ENCODE measurements around the gene CEP135.

DNA sequence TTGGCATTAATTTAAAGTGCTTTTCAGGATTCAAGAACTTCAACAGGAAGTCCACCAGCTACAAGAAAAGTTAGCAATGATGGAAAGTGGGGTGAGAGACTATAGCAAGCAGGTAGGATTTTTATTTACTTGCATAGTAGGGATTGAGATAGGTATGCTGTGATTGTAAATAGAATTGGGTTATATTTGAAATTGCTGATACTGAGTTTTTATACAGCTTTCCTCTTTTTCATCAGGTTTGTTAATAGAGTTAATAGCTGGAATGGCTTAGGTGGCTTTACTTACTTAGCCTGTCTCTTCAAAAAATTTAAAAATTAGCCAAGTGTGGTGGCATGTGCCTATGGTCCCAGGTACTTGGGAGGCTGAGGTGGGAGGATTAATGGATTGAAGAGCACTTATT lies 10.9 kb downstream of the CEP135 start:
- no peak for TF ChIP-seq POLR2A (IDR thresholded peaks at IDR 0.05; ENCODE audit: low read length)
- no peak for TF ChIP-seq GATA1 (IDR thresholded peaks at IDR 0.05; ENCODE audit: low read depth, low read length)

All from erythroblast (primary cell).